Activated naive CD8-positive, alpha-beta T cell treated with anti-CD3 and anti-CD28 coated beads for 36 hours (primary cell): ENCODE results near the gene DPYSL5. TPM values are rescaled to one million over a fixed set of nuclear protein-coding genes. Genes with fewer than 3 reads are reported as not detected.
"Not testable (repeated sequence)": the region's sequence is repeated elsewhere in the genome, so short reads cannot be mapped to it uniquely, and the experiment has no call there.

Experiments
- DNase-seq: peaks from one replicate; pipeline ENCODE4 v3.0.0; 2021
- H3K27ac Mint-ChIP-seq: one replicate; pipeline ENCODE4 v1.8.0; 2022; ENCODE audit warnings: mild to moderate bottlenecking, moderate library complexity, mixed read lengths
- H3K27me3 Mint-ChIP-seq: one replicate; pipeline ENCODE4 v1.8.0; 2022; ENCODE audit warnings: mild to moderate bottlenecking, mixed read lengths
- H3K36me3 Mint-ChIP-seq: one replicate; pipeline ENCODE4 v1.8.0; 2021; ENCODE audit warnings: mild to moderate bottlenecking, mixed read lengths
- H3K4me1 Mint-ChIP-seq: one replicate; pipeline ENCODE4 v1.8.0; 2021; ENCODE audit warnings: mixed read lengths
- H3K4me3 Mint-ChIP-seq: one replicate; pipeline ENCODE4 v1.8.0; 2022; ENCODE audit warnings: mild to moderate bottlenecking, moderate library complexity, mixed read lengths
- H3K9me3 Mint-ChIP-seq: one replicate; pipeline ENCODE4 v1.8.0; 2022; ENCODE audit warnings: mixed read lengths
- total RNA-seq, 2 experiments: library from RNA; stranded (reverse); gene quantifications; one replicate each; pipeline ENCODE4 v1.2.3, GENCODE V29; 2021

The DPYSL5 gene
- total RNA-seq, 2 experiments from 2014 or later: not detected

DNA sequence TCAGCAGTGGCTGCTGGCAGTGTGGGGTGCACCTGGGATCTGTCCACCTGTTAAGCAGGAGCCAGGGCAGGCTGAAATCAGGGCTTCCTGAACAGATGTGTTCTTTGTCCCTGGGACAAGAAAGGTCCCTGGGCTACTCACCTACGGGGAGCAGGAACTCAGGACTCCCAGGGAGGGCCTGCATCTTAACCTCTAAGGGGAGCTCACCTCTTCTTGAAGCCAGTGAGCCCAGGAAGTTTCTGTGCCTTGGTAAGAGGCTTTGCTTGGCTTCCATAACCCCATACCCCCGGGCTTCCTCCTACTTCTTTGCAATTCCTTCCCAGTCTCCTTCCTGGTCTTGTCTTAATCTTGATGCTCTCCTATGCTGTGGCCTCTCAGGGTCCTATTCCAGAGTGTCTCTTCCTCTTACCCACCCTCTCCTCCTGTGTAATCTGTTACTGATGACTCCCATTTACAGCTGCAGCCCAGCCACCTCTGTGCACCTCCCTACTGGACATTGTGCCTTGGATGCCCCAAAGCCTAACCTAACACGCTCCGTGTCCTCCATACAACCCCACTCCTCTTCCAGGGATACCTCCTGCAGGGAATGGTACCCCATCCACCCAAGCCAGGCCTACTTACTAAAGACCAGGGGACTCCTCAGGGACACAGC, 66.9 kb downstream of the DPYSL5 start:
- Mint-ChIP-seq H3K4me1 (no peaks in the 10 kb centered on the region), H3K4me3 (no peak overlapping the region), H3K36me3 (no peaks in the 10 kb centered on the region), H3K27me3 (peaks cover 15% of the 10 kb centered on the region), H3K9me3 (no peaks in the 10 kb centered on the region), H3K27ac (no peak overlapping the region)
- DNase-seq: no peak

GRCh38 chr2:26915316-26915715, 67.4 kb downstream of the DPYSL5 start:
- no peak overlapping the region for H3K4me3 Mint-ChIP-seq
- no peaks in the 10 kb centered on the region for H3K36me3 Mint-ChIP-seq
- peaks cover 15% of the 10 kb centered on the region for H3K27me3 Mint-ChIP-seq
- H3K27ac Mint-ChIP-seq: no peak overlapping the region
- H3K4me1 Mint-ChIP-seq: no peaks in the 10 kb centered on the region
- no peak for DNase-seq
- H3K9me3 Mint-ChIP-seq: no peaks in the 10 kb centered on the region

DNA sequence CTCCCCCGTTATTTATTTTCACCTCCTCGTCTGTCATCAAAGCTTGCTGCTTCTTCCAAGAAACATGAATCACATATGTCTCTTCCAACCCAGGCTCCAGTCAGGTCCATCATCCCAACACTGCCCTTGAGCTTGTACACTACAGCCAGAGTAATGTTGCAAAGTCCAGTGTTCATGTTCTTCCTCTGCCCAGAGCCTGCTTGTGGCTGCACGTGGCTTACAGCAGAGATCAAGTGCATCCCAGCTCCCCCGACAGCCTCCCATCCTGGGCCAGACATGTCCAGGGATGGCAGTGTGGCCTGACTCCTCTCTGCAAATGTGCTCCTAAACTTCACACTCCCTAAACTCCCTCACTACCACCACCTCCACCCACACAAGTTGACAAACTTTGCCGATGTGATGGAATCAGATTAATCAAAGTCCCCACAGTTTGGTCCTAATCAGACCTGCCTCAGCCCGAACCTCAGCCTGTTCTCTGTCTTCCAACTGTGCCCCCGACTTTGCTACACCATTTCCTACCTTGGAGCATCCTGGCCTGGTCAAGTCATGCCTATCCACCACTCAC, 68.3 kb downstream of the DPYSL5 start:
- no peak overlapping the region for H3K4me3 Mint-ChIP-seq
- no peaks in the 10 kb centered on the region for H3K36me3 Mint-ChIP-seq
- no peaks in the 10 kb centered on the region for H3K9me3 Mint-ChIP-seq
- peaks cover 10% of the 10 kb centered on the region for H3K27me3 Mint-ChIP-seq
- no peak for DNase-seq
- H3K27ac Mint-ChIP-seq: no peak overlapping the region
- no peaks in the 10 kb centered on the region for H3K4me1 Mint-ChIP-seq

DNA sequence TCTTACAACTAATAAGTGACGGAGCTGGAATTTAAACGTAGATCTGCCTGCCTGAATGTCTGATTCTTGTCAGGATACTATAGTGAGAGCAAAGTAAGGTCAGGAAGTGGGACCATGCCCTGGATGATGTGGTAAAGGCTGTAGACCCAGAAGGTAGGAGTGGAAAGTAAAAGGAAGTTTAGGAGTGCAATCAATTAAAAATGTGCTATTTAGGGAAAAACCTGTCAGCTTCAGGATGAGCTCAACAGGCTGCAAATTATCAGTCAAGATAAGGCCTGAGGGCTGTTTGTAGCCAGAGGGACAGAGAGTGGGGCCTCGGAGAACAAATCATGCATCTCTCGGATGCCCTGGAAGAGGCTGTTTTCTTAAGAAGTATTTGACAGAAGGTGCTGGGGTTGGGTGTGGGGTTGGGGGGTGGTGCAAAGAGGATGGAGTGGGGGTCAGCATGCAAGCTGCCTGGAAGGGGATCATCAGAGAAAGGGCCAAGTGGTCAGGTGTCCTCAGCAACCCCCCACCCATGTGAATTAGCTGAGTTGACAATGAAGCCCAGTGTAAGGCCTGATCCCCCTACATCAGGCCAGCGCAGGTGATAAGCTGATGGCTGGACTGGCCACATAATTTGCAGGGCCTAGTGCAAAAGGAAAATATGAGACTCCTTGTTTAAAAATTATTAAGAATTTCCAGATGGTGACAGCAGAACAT, 69.4 kb downstream of the DPYSL5 start:
- Mint-ChIP-seq H3K4me1 (no peaks in the 10 kb centered on the region), H3K4me3 (no peak overlapping the region), H3K27ac (no peak overlapping the region), H3K36me3 (no peaks in the 10 kb centered on the region), H3K9me3 (no peaks in the 10 kb centered on the region), H3K27me3 (peaks cover 16% of the 10 kb centered on the region)
- no peak for DNase-seq

GRCh38 chr2:26921323-26921722, 73.4 kb downstream of the DPYSL5 start:
- no peaks in the 10 kb centered on the region for H3K36me3 Mint-ChIP-seq
- H3K4me3 Mint-ChIP-seq: no peak overlapping the region
- peaks cover 8% of the 10 kb centered on the region for H3K4me1 Mint-ChIP-seq
- DNase-seq: no peak
- H3K27ac Mint-ChIP-seq: no peak overlapping the region
- no peaks in the 10 kb centered on the region for H3K9me3 Mint-ChIP-seq
- H3K27me3 Mint-ChIP-seq: peaks cover 18% of the 10 kb centered on the region

- Mint-ChIP-seq H3K36me3 (no peaks in the 10 kb centered on the region), H3K9me3 (no peaks in the 10 kb centered on the region), H3K27ac (no peak overlapping the region), H3K4me3 (no peak overlapping the region), H3K27me3 (peaks cover 18% of the 10 kb centered on the region), H3K4me1 (peaks cover 8% of the 10 kb centered on the region)
- DNase-seq: peak; percentile 45
These were observed 74.7 kb downstream of the DPYSL5 start for GRCh38 chr2:26922405-26923188.

GRCh38 chr2:26923189-26923466, 75.2 kb downstream of the DPYSL5 start:
- peaks cover 18% of the 10 kb centered on the region for H3K27me3 Mint-ChIP-seq
- not testable (repeated sequence) for H3K4me1 Mint-ChIP-seq, H3K36me3 Mint-ChIP-seq

GRCh38 chr2:26924731-26925099, 76.8 kb downstream of the DPYSL5 start:
- Mint-ChIP-seq H3K27me3 (peaks cover 22% of the 10 kb centered on the region), H3K27ac (no peak overlapping the region), H3K9me3 (no peaks in the 10 kb centered on the region), H3K4me1 (peaks cover 8% of the 10 kb centered on the region), H3K4me3 (no peak overlapping the region), H3K36me3 (no peaks in the 10 kb centered on the region)
- DNase-seq: no peak

More at GRCh38 chr2:26923189-26923466, 75.2 kb downstream of the DPYSL5 start:
- not testable (repeated sequence) for DNase-seq, H3K9me3 Mint-ChIP-seq, H3K4me3 Mint-ChIP-seq, H3K27ac Mint-ChIP-seq

DNA sequence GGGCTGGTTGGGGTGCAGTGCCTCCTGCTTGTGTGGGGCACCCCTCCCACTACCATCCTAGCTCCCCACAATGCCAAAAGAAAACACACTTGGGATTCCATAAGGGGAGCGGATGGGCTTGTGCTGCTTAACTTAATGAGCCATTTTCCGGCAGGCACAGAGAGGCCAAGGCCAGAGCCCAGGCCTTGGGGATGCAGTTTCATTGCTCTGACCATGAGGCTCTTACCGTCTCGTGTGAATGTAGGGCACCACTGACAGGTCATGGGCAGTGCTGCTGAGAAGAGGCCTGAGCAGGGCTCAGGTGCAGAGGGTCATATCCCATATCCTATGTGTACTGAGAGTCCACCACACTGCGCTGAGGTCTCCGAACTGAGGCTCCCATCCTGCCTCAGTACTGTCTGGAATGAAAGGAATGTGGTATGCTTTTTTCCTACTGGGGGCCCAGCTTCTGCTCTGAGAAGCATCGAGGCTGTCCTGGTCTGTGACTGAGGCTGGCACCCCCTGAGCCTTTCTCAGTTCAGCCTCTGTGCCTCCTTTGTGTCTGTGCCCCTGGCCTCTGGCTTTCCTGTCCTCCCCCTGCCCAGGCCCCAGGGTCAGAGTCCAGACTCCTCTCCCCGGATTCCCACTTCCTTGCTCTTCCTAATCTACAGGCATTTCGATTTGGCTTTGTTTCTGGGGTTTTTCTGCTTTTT, 77.3 kb downstream of the DPYSL5 start:
- Mint-ChIP-seq H3K4me3 (no peak overlapping the region), H3K9me3 (no peaks in the 10 kb centered on the region), H3K27ac (no peak overlapping the region), H3K36me3 (no peaks in the 10 kb centered on the region), H3K4me1 (peaks cover 8% of the 10 kb centered on the region), H3K27me3 (peaks cover 22% of the 10 kb centered on the region)
- DNase-seq: no peak

- DNase-seq: no peak
- Mint-ChIP-seq H3K9me3 (no peaks in the 10 kb centered on the region), H3K4me3 (no peak overlapping the region), H3K27me3 (peaks cover 11% of the 10 kb centered on the region), H3K4me1 (peaks cover 8% of the 10 kb centered on the region), H3K27ac (no peak overlapping the region), H3K36me3 (no peaks in the 10 kb centered on the region)
These were observed 79.3 kb downstream of the DPYSL5 start for GRCh38 chr2:26927221-26927620.

DNA sequence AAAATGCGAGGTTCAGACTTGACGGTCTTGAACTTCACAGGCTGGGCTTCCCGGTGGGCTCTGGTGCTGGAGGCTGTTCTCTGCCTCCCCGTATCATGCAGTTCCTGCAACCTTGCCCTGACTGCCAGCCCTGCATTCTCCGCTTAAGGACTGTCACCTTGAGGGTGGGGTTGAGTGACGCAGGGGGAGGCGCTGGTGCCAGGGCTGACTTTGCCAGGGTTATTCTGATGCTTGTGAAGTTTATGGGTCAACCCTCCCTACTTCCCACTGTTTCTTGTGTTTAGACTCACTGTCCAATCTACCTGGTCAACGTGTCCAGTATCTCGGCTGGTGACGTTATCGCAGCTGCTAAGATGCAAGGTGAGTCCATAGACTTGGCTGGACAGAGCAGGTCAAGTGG, 85.0 kb downstream of the DPYSL5 start:
- H3K36me3 Mint-ChIP-seq: no peaks in the 10 kb centered on the region
- H3K27ac Mint-ChIP-seq: no peak overlapping the region
- H3K9me3 Mint-ChIP-seq: no peaks in the 10 kb centered on the region
- no peak overlapping the region for H3K4me3 Mint-ChIP-seq
- no peaks in the 10 kb centered on the region for H3K4me1 Mint-ChIP-seq
- peaks cover 4% of the 10 kb centered on the region for H3K27me3 Mint-ChIP-seq
- DNase-seq: no peak

DNA sequence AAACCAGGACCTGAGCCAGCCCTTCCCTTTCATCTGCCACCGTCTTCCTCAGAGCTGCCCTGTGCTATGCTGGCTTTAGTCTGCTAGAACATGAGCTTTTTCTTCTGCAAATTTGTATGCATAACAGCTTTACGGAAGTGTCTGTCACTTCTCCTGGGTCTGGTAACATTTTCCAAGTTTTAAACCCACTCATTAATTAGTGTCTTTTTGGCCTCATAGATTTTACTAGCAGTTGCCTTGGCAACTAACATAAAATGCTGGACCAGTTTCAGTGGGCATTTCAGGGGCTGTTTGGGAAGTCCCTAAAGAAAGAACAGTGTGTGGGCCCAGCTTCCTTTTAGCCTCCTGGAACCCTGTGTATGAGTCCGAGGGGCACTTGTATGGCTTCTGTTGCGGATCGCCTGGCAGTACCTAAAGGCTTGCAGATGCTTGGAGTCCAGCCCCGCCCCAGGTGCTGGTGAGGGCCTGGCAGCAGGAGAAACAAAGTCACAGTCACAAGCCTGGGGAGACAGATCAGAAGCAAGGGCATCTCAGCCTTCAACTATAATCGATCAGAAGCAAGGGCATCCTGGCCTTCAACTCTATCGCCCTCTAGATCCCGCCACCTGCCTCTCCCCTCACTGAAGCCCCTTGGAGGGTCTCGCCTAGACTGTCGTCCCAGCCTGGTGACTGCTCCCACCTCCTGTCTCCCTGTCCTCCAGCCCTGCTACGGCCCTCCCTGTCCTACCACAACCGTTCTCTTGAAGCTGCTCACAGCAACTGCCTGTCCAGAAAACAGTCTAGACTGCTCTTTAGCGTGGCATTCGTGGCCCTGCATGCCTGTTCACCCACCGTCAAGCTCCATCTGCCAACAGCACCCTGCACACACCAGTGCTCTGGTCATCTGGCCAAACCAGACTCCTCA, 85.8 kb downstream of the DPYSL5 start:
- Mint-ChIP-seq H3K9me3 (no peaks in the 10 kb centered on the region), H3K27me3 (peaks cover 4% of the 10 kb centered on the region), H3K27ac (no peak overlapping the region), H3K36me3 (no peaks in the 10 kb centered on the region), H3K4me1 (no peaks in the 10 kb centered on the region), H3K4me3 (no peak overlapping the region)
- no peak for DNase-seq

- Mint-ChIP-seq H3K27ac (no peak overlapping the region), H3K4me3 (no peak overlapping the region), H3K4me1 (no peaks in the 10 kb centered on the region), H3K27me3 (peaks cover 4% of the 10 kb centered on the region), H3K9me3 (no peaks in the 10 kb centered on the region), H3K36me3 (no peaks in the 10 kb centered on the region)
- DNase-seq: no peak
These were observed 86.4 kb downstream of the DPYSL5 start for GRCh38 chr2:26934335-26934724.

DNA sequence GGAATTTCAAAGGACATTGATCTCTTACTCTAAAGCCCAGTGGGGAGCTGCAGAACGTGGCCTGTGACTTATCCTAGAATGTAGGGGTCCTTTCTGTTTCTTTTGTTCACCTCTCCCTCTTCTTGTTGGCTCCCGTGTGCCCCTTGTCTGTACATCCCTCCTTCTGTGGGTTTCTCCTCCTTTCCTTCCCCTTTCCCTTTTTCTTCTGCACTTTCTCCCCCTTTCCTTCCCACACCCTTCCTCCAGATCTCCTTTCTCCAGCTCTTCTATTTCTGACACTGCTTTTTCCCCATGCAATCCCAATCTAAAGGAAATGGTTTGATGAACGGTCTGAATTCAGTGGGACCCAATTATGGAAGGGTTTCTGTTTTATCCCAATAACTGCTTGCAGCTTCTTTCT, 87.1 kb downstream of the DPYSL5 start:
- no peaks in the 10 kb centered on the region for H3K9me3 Mint-ChIP-seq
- no peaks in the 10 kb centered on the region for H3K4me1 Mint-ChIP-seq
- H3K36me3 Mint-ChIP-seq: no peaks in the 10 kb centered on the region
- no peak overlapping the region for H3K27ac Mint-ChIP-seq
- H3K27me3 Mint-ChIP-seq: no peaks in the 10 kb centered on the region
- H3K4me3 Mint-ChIP-seq: no peak overlapping the region
- DNase-seq: no peak
